Daoy (cell line): ENCODE measurements around the gene POLD3. TPM values are rescaled to one million over a fixed set of nuclear protein-coding genes. Genes with fewer than 3 reads are reported as not detected.
"Not testable (repeated sequence)": the region's sequence is repeated elsewhere in the genome, so short reads cannot be mapped to it uniquely, and the experiment has no call there.

Experiments used
- DNase-seq: peaks from one replicate; pipeline ENCODE4 v3.0.0-alpha.2; 2015; ENCODE audit warnings: low read depth
- total RNA-seq: library from RNA; depleted of rRNA; stranded (reverse); fragments of >200 nt; shearing (Covaris generic); gene quantifications from 2 replicates; pipeline ENCODE4 v1.2.3, GENCODE V29; 2014

Gene POLD3
- total RNA-seq, 1 experiment from 2014 or later = 14.3 TPM

GRCh38 chr11:74638869-74639268 lies 46.5 kb downstream of the POLD3 start:
- DNase-seq = no peak

GRCh38 chr11:74639533-74639932 lies 47.2 kb downstream of the POLD3 start:
- no peak for DNase-seq

GRCh38 chr11:74641289-74641688 lies 48.9 kb downstream of the POLD3 start:
- DNase-seq = no peak

GRCh38 chr11:74641905-74642304 lies 49.5 kb downstream of the POLD3 start:
- DNase-seq = no peak

GRCh38 chr11:74642912-74643311 lies 50.5 kb downstream of the POLD3 start:
- DNase-seq = no peak

GRCh38 chr11:74644081-74644480 lies 51.7 kb downstream of the POLD3 start:
- DNase-seq = no peak

GRCh38 chr11:74646215-74646614 lies 53.8 kb downstream of the POLD3 start:
- no peak for DNase-seq

GRCh38 chr11:74646954-74647353 lies 54.6 kb downstream of the POLD3 start:
- no peak for DNase-seq

- DNase-seq = no peak
Observed at GRCh38 chr11:74647404-74647803, 55.0 kb downstream of the POLD3 start.

GRCh38 chr11:74647831-74648230 lies 55.4 kb downstream of the POLD3 start:
- no peak for DNase-seq

GRCh38 chr11:74648894-74649293 lies 56.5 kb downstream of the POLD3 start:
- no peak for DNase-seq

GRCh38 chr11:74650498-74650897 lies 58.1 kb downstream of the POLD3 start:
- no peak for DNase-seq

GRCh38 chr11:74654976-74655375 lies 62.6 kb downstream of the POLD3 start:
- DNase-seq = no peak

GRCh38 chr11:74659124-74659523 lies 66.7 kb downstream of the POLD3 start:
- DNase-seq = not testable (repeated sequence)

- no peak for DNase-seq
Observed at GRCh38 chr11:74662487-74663103, 70.2 kb downstream of the POLD3 start.

GRCh38 chr11:74663315-74663714 lies 70.9 kb downstream of the POLD3 start:
- DNase-seq = no peak

- no peak for DNase-seq
Observed at GRCh38 chr11:74669211-74670160, 77.1 kb downstream of the POLD3 start.

GRCh38 chr11:74670171-74670570 lies 77.8 kb downstream of the POLD3 start:
- no peak for DNase-seq

GRCh38 chr11:74671520-74672196 lies 79.3 kb downstream of the POLD3 start:
- peak; percentile 67 for DNase-seq

GRCh38 chr11:74672332-74672955 lies 80.1 kb downstream of the POLD3 start:
- no peak for DNase-seq

- peak; percentile 96 for DNase-seq
Observed at GRCh38 chr11:74672956-74673692, 80.7 kb downstream of the POLD3 start.
